ENCODE results near the gene RRP1B. TPM values are rescaled to one million over a fixed set of nuclear protein-coding genes. Genes with fewer than 3 reads are reported as not detected.

RRP1B gene
- total RNA-seq, 1 donor from 2014 or later, result 24.0 TPM

Small RNA genes within 50 kb of the gene (small RNA-seq; reads per million reads assigned to genes)
- gene MIR6070, result not detected

Other genes with a start within 250 kb of the RRP1B start
- gene SIK1, start 232.4 kb upstream of the RRP1B start, total RNA-seq, result 0.47 TPM
- 3.9 TPM for gene HSF2BP, start 72 bp upstream of the RRP1B start, total RNA-seq
- gene PDXK, start 59.6 kb downstream of the RRP1B start, total RNA-seq, result 31.4 TPM
- 7.5 TPM for gene CSTB, start 116.7 kb downstream of the RRP1B start, total RNA-seq
- gene RRP1, start 130.0 kb downstream of the RRP1B start, total RNA-seq, result 14.0 TPM
- 34.9 TPM for gene AGPAT3, start 205.7 kb downstream of the RRP1B start, total RNA-seq